ENCODE results near the gene TAPT1. TPM values are rescaled to one million over a fixed set of nuclear protein-coding genes. Genes with fewer than 3 reads are reported as not detected.
A peak's percentile ranks its signal among the peaks of the same experiment; 100 is the strongest.

The TAPT1 gene
- total and polyA plus RNA-seq, 9 donors, result 21.2 to 35.2 (median 29.5) TPM

GRCh38 chr4:16114546-16114945, 111.7 kb downstream of the TAPT1 start:
- 84% methylated on average over 3 of the region's 6 CpGs for WGBS (ENCODE audit: insufficient coverage)
- Histone ChIP-seq H3K27ac (ENCODE audit: low read length) (peak overlapping the region; percentile 10), H3K27me3 (ENCODE audit: control insufficient read depth, insufficient read depth, low read length) (no peaks in the 10 kb centered on the region), H3K4me1 (ENCODE audit: control insufficient read depth, insufficient read depth, low read length) (peaks cover 35% of the 10 kb centered on the region), H3K36me3 (ENCODE audit: control insufficient read depth, insufficient read depth, low read length) (no peaks in the 10 kb centered on the region), H3K4me3 (ENCODE audit: low read length) (no peak overlapping the region), H3K9me3 (replicated peaks; ENCODE audit: control insufficient read depth, low read depth, low read length) (no peaks in the 10 kb centered on the region)
- no peak for DNase-seq

DNA sequence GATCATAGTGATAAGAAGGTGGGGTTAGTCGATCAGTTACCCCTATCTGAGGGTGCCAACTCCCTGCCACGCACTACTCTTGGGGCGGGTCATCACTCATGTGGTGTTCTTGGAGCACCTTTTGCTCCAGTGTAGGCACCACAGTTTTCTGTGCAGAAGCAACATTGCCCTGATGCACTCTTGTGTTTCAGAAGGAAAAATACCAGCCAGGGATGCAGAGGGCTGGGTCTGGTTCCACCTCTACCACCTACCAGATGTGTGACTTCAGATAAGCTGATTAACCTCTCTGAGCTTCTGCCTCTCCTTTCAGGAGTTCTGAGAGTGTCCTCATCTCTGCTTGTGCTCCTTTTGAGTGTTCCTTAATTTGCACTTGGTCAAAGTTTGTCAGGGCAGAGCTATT, 112.5 kb downstream of the TAPT1 start:
- WGBS (ENCODE audit: insufficient coverage), result 94% methylated on average over 3 of the region's 3 CpGs
- Histone ChIP-seq H3K4me3 (ENCODE audit: low read length) (no peak overlapping the region), H3K36me3 (ENCODE audit: control insufficient read depth, insufficient read depth, low read length) (no peaks in the 10 kb centered on the region), H3K4me1 (ENCODE audit: control insufficient read depth, insufficient read depth, low read length) (peaks cover 33% of the 10 kb centered on the region), H3K27ac (ENCODE audit: low read length) (no peak overlapping the region), H3K9me3 (replicated peaks; ENCODE audit: control insufficient read depth, low read depth, low read length) (no peaks in the 10 kb centered on the region), H3K27me3 (ENCODE audit: control insufficient read depth, insufficient read depth, low read length) (no peaks in the 10 kb centered on the region)
- DNase-seq, result no peak

DNA sequence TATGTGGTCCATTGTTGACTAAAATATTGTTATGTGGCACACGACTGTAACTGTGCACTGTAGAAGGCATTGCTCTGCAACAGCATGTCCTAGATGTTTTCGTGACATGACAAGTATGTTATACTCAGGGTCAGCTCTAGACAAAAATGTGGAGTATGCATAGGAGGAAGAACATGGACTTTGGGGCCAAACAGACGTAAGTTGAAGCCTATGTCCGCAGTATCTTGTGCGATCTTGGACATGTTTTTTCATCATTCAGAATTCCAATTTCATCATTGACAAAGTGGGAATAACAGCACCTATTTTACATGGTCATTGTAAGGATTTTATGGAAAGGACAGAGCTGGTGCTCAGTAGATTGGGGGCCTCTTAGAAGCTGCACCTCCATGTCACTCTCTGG, 114.7 kb downstream of the TAPT1 start:
- Histone ChIP-seq H3K9me3 (replicated peaks; ENCODE audit: control insufficient read depth, low read depth, low read length) (no peaks in the 10 kb centered on the region), H3K4me3 (ENCODE audit: low read length) (no peak overlapping the region), H3K27me3 (ENCODE audit: control insufficient read depth, insufficient read depth, low read length) (no peaks in the 10 kb centered on the region), H3K27ac (ENCODE audit: low read length) (no peak overlapping the region), H3K36me3 (ENCODE audit: control insufficient read depth, insufficient read depth, low read length) (no peaks in the 10 kb centered on the region), H3K4me1 (ENCODE audit: control insufficient read depth, insufficient read depth, low read length) (peaks cover 24% of the 10 kb centered on the region)
- DNase-seq, result no peak
- WGBS (ENCODE audit: insufficient coverage), result 88% methylated on average over 2 of the region's 5 CpGs

DNA sequence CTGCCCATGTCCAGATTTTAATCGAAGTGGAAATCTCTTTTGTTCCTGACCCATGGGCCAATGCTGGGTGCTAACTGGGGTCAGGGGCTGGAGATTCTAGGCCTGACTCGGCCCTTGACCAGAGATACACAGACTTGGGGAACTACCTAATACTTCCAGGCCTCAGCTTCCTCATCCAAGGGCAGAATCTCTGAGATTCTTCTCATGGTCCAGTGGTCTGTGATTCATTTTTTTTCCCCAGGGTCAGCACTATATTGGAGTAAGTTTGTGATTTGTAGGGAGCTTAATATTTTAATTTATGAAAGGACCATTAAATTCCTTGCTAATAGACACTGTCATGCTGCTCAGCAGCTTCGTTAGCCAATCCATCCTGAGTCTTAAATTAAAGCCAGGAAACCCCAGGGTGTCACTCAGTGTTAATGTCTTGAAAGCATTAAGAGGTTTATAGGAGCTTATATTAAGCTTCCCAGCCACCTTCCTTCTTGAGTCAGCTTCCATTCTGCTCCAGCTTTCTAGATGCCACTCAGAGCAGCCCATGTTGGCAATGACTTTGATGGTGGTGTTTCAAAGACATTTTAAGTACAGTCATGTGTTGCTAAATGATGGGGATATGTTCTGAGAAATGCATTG, 115.5 kb downstream of the TAPT1 start:
- no peaks in the 10 kb centered on the region for H3K9me3 ChIP-seq (replicated peaks; ENCODE audit: control insufficient read depth, low read depth, low read length)
- no peak for DNase-seq
- 100% methylated on average over 1 of the region's 3 CpGs for WGBS (ENCODE audit: insufficient coverage)
- no peaks in the 10 kb centered on the region for H3K36me3 ChIP-seq (ENCODE audit: control insufficient read depth, insufficient read depth, low read length)
- no peak overlapping the region for H3K27ac ChIP-seq (ENCODE audit: low read length)
- no peaks in the 10 kb centered on the region for H3K27me3 ChIP-seq (ENCODE audit: control insufficient read depth, insufficient read depth, low read length)
- H3K4me1 ChIP-seq (ENCODE audit: control insufficient read depth, insufficient read depth, low read length), result peaks cover 17% of the 10 kb centered on the region
- no peak overlapping the region for H3K4me3 ChIP-seq (ENCODE audit: low read length)

Other genes starting within 250 kb of the TAPT1 start
- gene PROM1, start 142.4 kb downstream of the TAPT1 start, total RNA-seq, result 61.3 TPM
- 10 to 100 TPM; 43.5 to 58.5 (median 47.3) TPM for gene PROM1, start 142.4 kb downstream of the TAPT1 start, polyA plus RNA-seq (ENCODE audit: insufficient read depth in 1 of 8, insufficient read length in 8 of 8, low replicate concordance in 1 of 8)

Data from muscle of leg (tissue), 11 donors.